GM12864 (cell line): Measurements from ENCODE around the gene GALNTL6.

Source experiments
- DNase-seq: peaks from one replicate; pipeline ENCODE4 v3.0.0-alpha.2; 2011; ENCODE audit warnings: low read depth
- H3K4me3 ChIP-seq: 2 replicates; pipeline ENCODE4 v1.5.1; 2011; ENCODE audit warnings: mild to moderate bottlenecking, low read depth, low read length, control low read depth
- TF ChIP-seq, protein P1 (sequence below): IDR thresholded peaks from 2 replicates; pipeline ENCODE4 v1.5.1; 2011; ENCODE audit warnings: low read depth, mild to moderate bottlenecking, moderate library complexity, low read length, control low read depth, inconsistent platforms; ENCODE audit errors: missing control alignments

The GALNTL6 gene

DNA sequence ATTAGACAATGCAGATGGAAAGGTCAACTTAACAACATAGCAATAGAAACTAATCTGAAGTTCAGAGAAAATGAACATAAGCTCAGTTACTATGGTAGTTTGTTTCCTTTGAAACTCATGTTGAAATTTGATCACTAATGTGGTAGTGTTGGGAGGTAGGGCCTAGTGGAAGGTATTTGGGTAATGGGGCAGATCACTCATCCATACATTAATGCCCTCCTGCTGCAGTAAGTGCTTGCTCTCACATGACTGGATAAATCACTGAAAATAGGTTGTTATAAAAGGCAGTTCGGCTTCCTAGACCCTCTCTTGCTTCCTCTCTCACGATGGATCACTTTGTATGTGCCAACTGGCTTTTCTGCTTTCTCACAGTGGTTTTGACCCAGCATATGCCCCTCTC is 788.0 kb downstream of the GALNTL6 start:
- TF ChIP-seq, protein P1, sequence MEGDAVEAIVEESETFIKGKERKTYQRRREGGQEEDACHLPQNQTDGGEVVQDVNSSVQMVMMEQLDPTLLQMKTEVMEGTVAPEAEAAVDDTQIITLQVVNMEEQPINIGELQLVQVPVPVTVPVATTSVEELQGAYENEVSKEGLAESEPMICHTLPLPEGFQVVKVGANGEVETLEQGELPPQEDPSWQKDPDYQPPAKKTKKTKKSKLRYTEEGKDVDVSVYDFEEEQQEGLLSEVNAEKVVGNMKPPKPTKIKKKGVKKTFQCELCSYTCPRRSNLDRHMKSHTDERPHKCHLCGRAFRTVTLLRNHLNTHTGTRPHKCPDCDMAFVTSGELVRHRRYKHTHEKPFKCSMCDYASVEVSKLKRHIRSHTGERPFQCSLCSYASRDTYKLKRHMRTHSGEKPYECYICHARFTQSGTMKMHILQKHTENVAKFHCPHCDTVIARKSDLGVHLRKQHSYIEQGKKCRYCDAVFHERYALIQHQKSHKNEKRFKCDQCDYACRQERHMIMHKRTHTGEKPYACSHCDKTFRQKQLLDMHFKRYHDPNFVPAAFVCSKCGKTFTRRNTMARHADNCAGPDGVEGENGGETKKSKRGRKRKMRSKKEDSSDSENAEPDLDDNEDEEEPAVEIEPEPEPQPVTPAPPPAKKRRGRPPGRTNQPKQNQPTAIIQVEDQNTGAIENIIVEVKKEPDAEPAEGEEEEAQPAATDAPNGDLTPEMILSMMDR = no peak
- H3K4me3 ChIP-seq = no peak overlapping the region
- no peak for DNase-seq

DNA sequence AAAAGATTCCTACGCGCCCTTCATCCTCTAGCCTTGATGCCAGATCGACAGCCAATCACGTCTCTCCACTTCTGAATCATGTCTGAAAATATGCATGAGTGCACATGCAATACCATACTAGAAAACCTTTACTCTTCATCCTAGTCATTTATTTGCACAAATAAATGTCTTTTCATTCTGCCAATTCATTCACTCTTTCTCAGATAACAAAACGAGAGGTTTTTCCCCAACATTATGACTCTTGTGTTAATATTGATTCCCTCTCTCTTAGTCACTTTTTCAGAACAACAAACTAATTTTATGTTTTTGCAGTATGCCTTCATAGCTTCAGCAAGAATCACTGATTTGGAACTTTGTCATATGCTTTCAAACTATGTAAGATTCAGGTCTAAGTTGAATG is 806.0 kb downstream of the GALNTL6 start:
- TF ChIP-seq, protein P1 = no peak
- no peak overlapping the region for H3K4me3 ChIP-seq
- no peak for DNase-seq

- TF ChIP-seq, protein P1 = no peak
- DNase-seq = no peak
- H3K4me3 ChIP-seq = no peak overlapping the region
These were observed 806.6 kb downstream of the GALNTL6 start for GRCh38 chr4:172619798-172620197.

- H3K4me3 ChIP-seq = no peak overlapping the region
- TF ChIP-seq, protein P1 = no peak
- DNase-seq = no peak
These were observed 815.1 kb downstream of the GALNTL6 start for GRCh38 chr4:172628263-172628662.

DNA sequence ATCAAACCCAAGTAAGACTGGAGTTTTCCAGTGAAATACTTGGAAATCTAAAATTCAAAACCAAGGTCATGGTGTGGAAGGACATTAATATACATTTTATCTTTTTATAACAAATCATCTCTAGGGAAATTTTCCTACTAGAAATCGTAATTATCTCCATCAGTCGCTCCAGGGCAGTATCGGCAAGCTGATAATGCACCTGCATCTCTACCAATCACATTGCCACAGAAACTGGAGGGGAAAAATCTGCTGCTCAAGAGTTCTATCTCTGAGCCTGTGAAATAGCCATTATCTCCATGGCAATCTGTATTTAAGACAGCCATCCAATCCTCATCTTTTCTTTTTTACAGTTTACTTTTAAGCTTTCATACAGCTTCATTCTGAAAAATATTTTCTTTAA is 817.1 kb downstream of the GALNTL6 start:
- no peak overlapping the region for H3K4me3 ChIP-seq
- no peak for DNase-seq
- TF ChIP-seq, protein P1 = no peak

GRCh38 chr4:172631832-172632231 is 818.6 kb downstream of the GALNTL6 start:
- TF ChIP-seq, protein P1 = no peak
- H3K4me3 ChIP-seq = no peak overlapping the region
- DNase-seq = no peak

GRCh38 chr4:172648471-172648870 is 835.3 kb downstream of the GALNTL6 start:
- DNase-seq = no peak
- H3K4me3 ChIP-seq = no peak overlapping the region
- TF ChIP-seq, protein P1 = no peak
